SU-DHL-6 (cell line): ENCODE data around the gene STXBP5.

ENCODE experiments used
- CTCF ChIP-seq: fragments of 200-600 bp; sonication (generic); IDR thresholded peaks from one replicate; pipeline ENCODE4 v1.5.1; 2017; ENCODE audit warnings: antibody characterized with exemption, mild to moderate bottlenecking, low read length, moderate library complexity; ENCODE audit not compliant: insufficient read depth, poor library complexity, severe bottlenecking
- EZH2phosphoT487 ChIP-seq: fragments of 200-600 bp; sonication (generic), shearing (Covaris generic); conservative IDR thresholded peaks from 2 replicates; pipeline ENCODE4 v1.6.1; 2018; ENCODE audit warnings: mild to moderate bottlenecking, antibody characterized with exemption, low read length, moderate library complexity, mixed read lengths

GRCh38 chr6:147204060-147204785 is at the start of gene STXBP5:
- TF ChIP-seq CTCF (no peak), EZH2phosphoT487 (no peak)
